ENCODE data around the gene OR9A2.

DNA sequence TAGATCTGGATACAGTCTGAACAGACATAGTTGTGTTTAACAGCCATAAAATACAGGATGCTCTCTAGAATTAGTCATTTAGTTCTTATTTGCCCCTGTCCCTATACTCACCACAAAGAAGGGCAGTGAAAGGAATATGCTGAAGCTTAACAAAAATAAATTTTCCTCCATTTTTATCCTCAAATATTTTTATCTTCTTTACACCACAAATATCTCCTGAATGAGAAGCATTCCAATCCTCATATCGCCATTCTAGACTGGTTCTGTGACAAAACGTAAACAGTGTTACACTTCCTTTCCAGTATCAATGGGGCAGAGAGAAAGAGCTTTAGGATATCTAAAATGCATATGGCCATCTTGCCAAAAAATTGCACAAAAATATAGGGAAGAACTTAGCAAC lies 1.6 kb downstream of the OR9A2 start:
- TF ChIP-seq, protein P1, sequence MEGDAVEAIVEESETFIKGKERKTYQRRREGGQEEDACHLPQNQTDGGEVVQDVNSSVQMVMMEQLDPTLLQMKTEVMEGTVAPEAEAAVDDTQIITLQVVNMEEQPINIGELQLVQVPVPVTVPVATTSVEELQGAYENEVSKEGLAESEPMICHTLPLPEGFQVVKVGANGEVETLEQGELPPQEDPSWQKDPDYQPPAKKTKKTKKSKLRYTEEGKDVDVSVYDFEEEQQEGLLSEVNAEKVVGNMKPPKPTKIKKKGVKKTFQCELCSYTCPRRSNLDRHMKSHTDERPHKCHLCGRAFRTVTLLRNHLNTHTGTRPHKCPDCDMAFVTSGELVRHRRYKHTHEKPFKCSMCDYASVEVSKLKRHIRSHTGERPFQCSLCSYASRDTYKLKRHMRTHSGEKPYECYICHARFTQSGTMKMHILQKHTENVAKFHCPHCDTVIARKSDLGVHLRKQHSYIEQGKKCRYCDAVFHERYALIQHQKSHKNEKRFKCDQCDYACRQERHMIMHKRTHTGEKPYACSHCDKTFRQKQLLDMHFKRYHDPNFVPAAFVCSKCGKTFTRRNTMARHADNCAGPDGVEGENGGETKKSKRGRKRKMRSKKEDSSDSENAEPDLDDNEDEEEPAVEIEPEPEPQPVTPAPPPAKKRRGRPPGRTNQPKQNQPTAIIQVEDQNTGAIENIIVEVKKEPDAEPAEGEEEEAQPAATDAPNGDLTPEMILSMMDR (IDR thresholded peaks at IDR 0.05; ENCODE audit: low read depth, low read length) = no peak
- no peak for TF ChIP-seq EZH2phosphoT487 (IDR thresholded peaks at IDR 0.05; ENCODE audit: low read depth)

All from OCI-LY3 (cell line).